HFFc6 (cell line): Measurements from ENCODE around the gene CDC26. TPM values are rescaled to one million over a fixed set of nuclear protein-coding genes. Genes with fewer than 3 reads are reported as not detected.
"Not testable (repeated sequence)": the region's sequence is repeated elsewhere in the genome, so short reads cannot be mapped to it uniquely, and the experiment has no call there.

ENCODE experiments used
- DNase-seq: peaks from one replicate; pipeline ENCODE4 v3.0.0-alpha.2; 2018
- H3K27ac Mint-ChIP-seq: 2 replicates; pipeline ENCODE4 v1.8.0; 2020; ENCODE audit warnings: mild to moderate bottlenecking, mixed read lengths
- H3K27me3 Mint-ChIP-seq: 2 replicates; pipeline ENCODE4 v1.8.0; 2021; ENCODE audit warnings: mild to moderate bottlenecking, moderate library complexity, mixed read lengths; ENCODE audit not compliant: insufficient read depth
- H3K36me3 Mint-ChIP-seq: 2 replicates; pipeline ENCODE4 v1.8.0; 2021; ENCODE audit warnings: low read depth, mixed read lengths
- H3K4me1 Mint-ChIP-seq: 2 replicates; pipeline ENCODE4 v1.8.0; 2020; ENCODE audit warnings: low read depth, mixed read lengths
- H3K4me3 Mint-ChIP-seq: 2 replicates; pipeline ENCODE4 v1.8.0; 2020; ENCODE audit warnings: mild to moderate bottlenecking, moderate library complexity, mixed read lengths
- H3K9me3 Mint-ChIP-seq: 2 replicates; pipeline ENCODE4 v1.8.0; 2020; ENCODE audit warnings: mild to moderate bottlenecking, mixed read lengths
- total RNA-seq, 6 experiments: library from RNA; stranded (reverse); fragmentation: NEBNext Ultra II Directional; extraction: Animal tissue kit (Norgen Biotek cat#: 25700); gene quantifications; 2 replicates in 1 of 6; 3 replicates in 5 of 6; pipeline ENCODE4 v1.2.3, GENCODE V29; 2021
- TF ChIP-seq, protein P1 (sequence below): fragments of 200-600 bp; sonication (generic); IDR thresholded peaks from 2 replicates; pipeline ENCODE4 v1.5.0; 2021; ENCODE audit warnings: antibody characterized with exemption, mild to moderate bottlenecking

Gene CDC26
- total RNA-seq, 6 experiments from 2014 or later: 27.9 to 37.3 (median 32.9) TPM

DNA sequence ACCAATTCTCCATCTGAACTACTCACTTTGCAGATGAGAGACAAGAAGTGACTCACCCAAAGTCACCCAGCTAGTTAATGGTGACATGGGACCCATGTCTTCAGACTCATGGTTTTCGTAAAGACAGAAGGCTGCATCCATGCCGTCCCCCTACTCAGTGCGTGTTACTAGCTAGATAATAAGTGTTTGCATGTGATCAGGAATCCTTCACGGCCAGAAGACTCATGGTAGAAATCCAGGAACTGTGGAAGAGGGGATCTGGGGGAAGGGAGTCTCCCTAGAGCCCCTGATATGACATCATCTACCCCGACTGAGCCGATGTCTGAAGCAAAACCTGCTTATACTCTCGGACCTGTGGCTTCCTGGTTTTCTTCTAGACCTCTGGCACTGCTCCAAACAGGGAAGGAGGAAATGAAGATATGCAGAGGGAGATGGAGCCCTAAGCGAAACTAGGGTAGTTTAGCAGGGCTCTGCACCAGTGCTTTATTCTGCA lies 24.5 kb upstream of the CDC26 start:
- H3K27me3 Mint-ChIP-seq: peaks cover 14% of the 10 kb centered on the region
- H3K27ac Mint-ChIP-seq: no peak overlapping the region
- H3K4me3 Mint-ChIP-seq: no peak overlapping the region
- TF ChIP-seq, protein P1, sequence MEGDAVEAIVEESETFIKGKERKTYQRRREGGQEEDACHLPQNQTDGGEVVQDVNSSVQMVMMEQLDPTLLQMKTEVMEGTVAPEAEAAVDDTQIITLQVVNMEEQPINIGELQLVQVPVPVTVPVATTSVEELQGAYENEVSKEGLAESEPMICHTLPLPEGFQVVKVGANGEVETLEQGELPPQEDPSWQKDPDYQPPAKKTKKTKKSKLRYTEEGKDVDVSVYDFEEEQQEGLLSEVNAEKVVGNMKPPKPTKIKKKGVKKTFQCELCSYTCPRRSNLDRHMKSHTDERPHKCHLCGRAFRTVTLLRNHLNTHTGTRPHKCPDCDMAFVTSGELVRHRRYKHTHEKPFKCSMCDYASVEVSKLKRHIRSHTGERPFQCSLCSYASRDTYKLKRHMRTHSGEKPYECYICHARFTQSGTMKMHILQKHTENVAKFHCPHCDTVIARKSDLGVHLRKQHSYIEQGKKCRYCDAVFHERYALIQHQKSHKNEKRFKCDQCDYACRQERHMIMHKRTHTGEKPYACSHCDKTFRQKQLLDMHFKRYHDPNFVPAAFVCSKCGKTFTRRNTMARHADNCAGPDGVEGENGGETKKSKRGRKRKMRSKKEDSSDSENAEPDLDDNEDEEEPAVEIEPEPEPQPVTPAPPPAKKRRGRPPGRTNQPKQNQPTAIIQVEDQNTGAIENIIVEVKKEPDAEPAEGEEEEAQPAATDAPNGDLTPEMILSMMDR: no peak
- no peak for DNase-seq
- no peaks in the 10 kb centered on the region for H3K36me3 Mint-ChIP-seq
- no peaks in the 10 kb centered on the region for H3K4me1 Mint-ChIP-seq
- H3K9me3 Mint-ChIP-seq: no peaks in the 10 kb centered on the region

DNA sequence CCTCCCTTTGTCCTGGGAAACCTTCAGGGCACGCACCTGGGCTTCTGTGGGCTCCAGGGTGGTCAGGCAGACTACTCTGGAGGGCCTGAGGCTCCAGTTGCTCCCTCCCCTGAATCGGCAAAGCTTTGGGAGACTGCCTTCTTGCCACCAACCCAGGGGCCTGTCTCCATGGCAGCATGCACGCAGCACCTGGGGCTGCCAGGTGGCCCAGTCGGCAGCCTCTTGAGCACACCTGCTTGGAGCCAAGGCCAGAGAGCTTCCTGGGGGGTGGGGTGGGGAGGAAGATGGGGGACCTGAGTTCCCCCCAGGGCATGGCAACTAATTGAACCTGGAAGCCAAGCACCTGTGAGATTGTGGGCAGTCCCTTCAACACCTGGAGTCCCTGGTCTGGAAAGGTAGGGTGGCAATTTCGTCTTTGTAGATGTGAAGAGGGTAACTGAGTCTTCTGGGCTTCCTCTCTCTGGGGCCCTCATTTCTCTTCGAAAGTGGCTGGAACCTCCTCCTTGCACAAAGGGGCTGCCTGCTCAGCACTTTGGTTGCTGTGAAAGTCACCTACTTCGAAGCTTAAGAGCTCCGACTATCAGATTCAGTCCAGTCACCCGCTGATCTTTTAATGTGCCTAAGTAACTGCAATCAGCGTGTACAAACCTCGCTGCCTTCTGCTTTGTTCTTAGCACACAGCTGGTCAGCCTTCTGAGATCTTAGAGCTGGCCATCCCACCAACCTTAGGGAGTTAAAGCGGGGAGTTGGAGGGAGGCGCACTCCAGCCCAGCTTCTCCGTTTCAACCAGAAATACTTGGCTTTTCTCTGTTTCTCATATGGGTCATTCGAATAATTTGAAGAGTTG lies 23.8 kb upstream of the CDC26 start:
- no peak for DNase-seq
- TF ChIP-seq, protein P1: no peak
- Mint-ChIP-seq H3K36me3 (no peaks in the 10 kb centered on the region), H3K27me3 (peaks cover 14% of the 10 kb centered on the region), H3K4me1 (no peaks in the 10 kb centered on the region), H3K4me3 (no peak overlapping the region), H3K9me3 (no peaks in the 10 kb centered on the region), H3K27ac (no peak overlapping the region)

DNA sequence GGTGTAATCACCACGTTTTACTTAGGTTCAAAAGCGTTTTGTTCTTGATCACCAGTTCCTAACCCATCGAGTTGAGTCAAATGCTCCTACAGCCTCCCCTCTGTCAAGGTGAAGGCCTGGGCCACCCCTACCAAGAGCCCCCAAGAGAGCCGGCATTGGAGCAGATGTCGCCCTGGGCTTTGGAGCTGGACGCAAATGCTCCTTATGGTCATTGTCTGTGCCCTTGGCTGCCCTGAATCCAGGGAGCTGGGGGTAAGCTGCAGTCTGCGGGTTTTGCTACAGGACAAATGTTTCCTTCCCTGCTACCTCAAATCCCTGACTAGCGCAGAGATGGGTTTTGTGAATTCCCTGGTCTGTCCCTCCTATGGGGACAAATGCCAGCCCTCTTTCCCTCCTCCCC lies 22.9 kb upstream of the CDC26 start:
- Mint-ChIP-seq H3K27me3 (peaks cover 13% of the 10 kb centered on the region), H3K4me3 (no peak overlapping the region), H3K4me1 (peaks cover 7% of the 10 kb centered on the region), H3K27ac (no peak overlapping the region), H3K9me3 (no peaks in the 10 kb centered on the region), H3K36me3 (peaks cover 3% of the 10 kb centered on the region; the same call in 1 of the 2 replicates)
- TF ChIP-seq, protein P1: no peak
- no peak for DNase-seq

DNA sequence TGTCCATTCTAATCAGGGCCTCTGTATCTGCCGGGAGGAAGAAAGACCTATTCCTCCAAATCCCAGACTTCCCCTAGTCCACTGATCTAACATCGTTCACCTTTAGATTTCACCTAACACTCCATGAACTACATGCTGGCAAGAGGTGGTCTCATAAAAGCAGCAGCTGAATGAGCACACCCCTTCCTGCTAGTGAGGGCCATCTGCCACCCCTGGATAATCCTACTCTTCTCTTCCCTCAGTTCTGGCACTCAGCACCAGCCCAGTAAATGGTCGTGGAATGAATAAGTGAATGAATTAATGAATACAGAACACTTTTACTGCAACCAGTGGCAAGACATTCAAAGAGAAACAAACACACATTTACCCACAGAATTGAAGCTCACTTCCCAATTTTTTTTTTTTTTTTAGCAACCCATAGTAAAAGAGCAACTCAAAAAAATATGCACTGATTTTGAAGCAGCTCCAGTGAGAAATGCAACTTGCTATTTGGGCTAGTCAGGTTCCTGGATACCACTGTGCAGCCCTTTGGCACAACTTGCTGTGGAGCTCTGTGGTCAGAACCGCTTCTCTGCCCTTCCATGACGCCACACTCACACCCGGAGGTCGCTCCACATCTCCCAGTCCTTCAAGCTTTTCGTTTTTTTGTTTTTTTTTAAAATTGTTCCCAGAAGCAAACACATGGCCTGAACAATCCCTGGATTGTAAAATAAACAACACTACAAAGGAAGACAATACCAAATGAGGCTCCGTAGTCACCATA lies 21.6 kb upstream of the CDC26 start:
- peaks cover 13% of the 10 kb centered on the region for H3K36me3 Mint-ChIP-seq
- no peaks in the 10 kb centered on the region for H3K9me3 Mint-ChIP-seq
- H3K4me3 Mint-ChIP-seq: no peak overlapping the region
- TF ChIP-seq, protein P1: no peak
- H3K4me1 Mint-ChIP-seq: peaks cover 13% of the 10 kb centered on the region
- H3K27ac Mint-ChIP-seq: no peak overlapping the region
- H3K27me3 Mint-ChIP-seq: peaks cover 3% of the 10 kb centered on the region
- DNase-seq: no peak

DNA sequence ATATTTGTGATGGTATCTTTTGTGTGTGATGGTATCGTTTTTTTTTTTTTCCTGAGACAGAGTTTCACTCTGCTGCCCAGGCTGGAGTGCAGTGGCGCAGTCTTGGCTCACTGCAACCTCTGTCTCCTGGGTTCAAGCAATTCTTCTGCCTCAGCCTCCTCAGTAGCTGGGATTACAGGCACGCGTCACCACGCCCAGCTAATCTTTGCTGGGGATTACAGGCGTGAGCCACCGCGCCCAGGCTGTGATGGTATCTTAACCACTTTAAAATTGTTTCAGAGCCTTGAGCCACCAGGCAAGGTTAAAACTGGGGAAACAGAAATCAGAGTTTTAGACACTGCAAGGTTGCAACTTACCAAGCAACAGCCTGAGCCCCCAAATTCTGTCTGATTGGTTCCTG lies 20.9 kb upstream of the CDC26 start:
- not testable (repeated sequence) for H3K27me3 Mint-ChIP-seq, DNase-seq, H3K4me3 Mint-ChIP-seq, H3K27ac Mint-ChIP-seq, H3K9me3 Mint-ChIP-seq
- Mint-ChIP-seq H3K36me3 (peaks cover 21% of the 10 kb centered on the region), H3K4me1 (peaks cover 13% of the 10 kb centered on the region)
